Activated T-cell treated with anti-CD3 and anti-CD28 coated beads for 1 hour (primary cell): ENCODE measurements around the gene MBP.

ENCODE experiments used
- DNase-seq: peaks from one replicate; pipeline ENCODE4 v3.0.0-alpha.2; 2020; ENCODE audit warnings: low read depth

Gene MBP

GRCh38 chr18:77065221-77065981, 67.2 kb downstream of the MBP start:
- DNase-seq = no peak

GRCh38 chr18:77063260-77063659, 69.3 kb downstream of the MBP start:
- DNase-seq = peak; percentile 58

- peak; percentile 32 for DNase-seq
Measured at GRCh38 chr18:77062518-77063003, 70.0 kb downstream of the MBP start.

GRCh38 chr18:77061946-77062517, 70.6 kb downstream of the MBP start:
- no peak for DNase-seq

GRCh38 chr18:77061281-77061945, 71.2 kb downstream of the MBP start:
- DNase-seq = no peak

GRCh38 chr18:77060151-77060550, 72.4 kb downstream of the MBP start:
- DNase-seq = no peak

- no peak for DNase-seq
Measured at GRCh38 chr18:77059294-77059916, 73.2 kb downstream of the MBP start.

- no peak for DNase-seq
Measured at GRCh38 chr18:77058290-77058835, 74.2 kb downstream of the MBP start.

GRCh38 chr18:77057006-77057395, 75.6 kb downstream of the MBP start:
- no peak for DNase-seq

GRCh38 chr18:77056344-77057005, 76.1 kb downstream of the MBP start:
- no peak for DNase-seq

GRCh38 chr18:77055429-77056300, 76.9 kb downstream of the MBP start:
- no peak for DNase-seq

GRCh38 chr18:77054606-77055428, 77.8 kb downstream of the MBP start:
- peak; percentile 68 for DNase-seq

GRCh38 chr18:77054288-77054605, 78.3 kb downstream of the MBP start:
- no peak for DNase-seq

GRCh38 chr18:77053616-77054287, 78.8 kb downstream of the MBP start:
- DNase-seq = no peak

GRCh38 chr18:77052983-77053309, 79.6 kb downstream of the MBP start:
- no peak for DNase-seq

GRCh38 chr18:77052297-77052982, 80.1 kb downstream of the MBP start:
- no peak for DNase-seq

GRCh38 chr18:77051581-77052296, 80.8 kb downstream of the MBP start:
- DNase-seq = no peak

GRCh38 chr18:77049938-77050337, 82.6 kb downstream of the MBP start:
- no peak for DNase-seq
